DND-41 (cell line): Measurements from ENCODE around the gene WDR73.
A peak's percentile ranks its signal among the peaks of the same experiment; 100 is the strongest.

Experiments
- CTCF ChIP-seq: IDR thresholded peaks from 2 replicates; pipeline ENCODE4 v1.5.1; 2012; ENCODE audit warnings: borderline replicate concordance, low read length, moderate library complexity, mild to moderate bottlenecking; ENCODE audit not compliant: poor library complexity, severe bottlenecking; ENCODE audit errors: extremely low read depth
- EZH2 ChIP-seq: IDR thresholded peaks from 3 replicates; pipeline ENCODE4 v1.6.1; 2012; ENCODE audit warnings: borderline replicate concordance, low read depth, mild to moderate bottlenecking, moderate library complexity, low read length, inconsistent platforms; ENCODE audit not compliant: severe bottlenecking

- TF ChIP-seq CTCF (peak; percentile 13), EZH2 (no peak)
Measured at GRCh38 chr15:84638103-84638502, 16.0 kb downstream of the WDR73 start.
